ENCODE measurements around the gene GJA9.

The GJA9 gene

GRCh38 chr1:38831731-38832369, 49.5 kb downstream of the GJA9 start:
- no peak for DNase-seq (ENCODE audit: low read depth in 2 of 2)

- no peak for DNase-seq (ENCODE audit: low read depth in 2 of 2)
Measured at GRCh38 chr1:38829368-38829767, 52.0 kb downstream of the GJA9 start.

- DNase-seq (ENCODE audit: low read depth in 2 of 2): no peak
Measured at GRCh38 chr1:38827318-38827717, 54.1 kb downstream of the GJA9 start.

- DNase-seq (ENCODE audit: low read depth in 2 of 2): no peak
Measured at GRCh38 chr1:38826886-38827285, 54.5 kb downstream of the GJA9 start.

GRCh38 chr1:38826262-38826661, 55.1 kb downstream of the GJA9 start:
- no peak for DNase-seq (ENCODE audit: low read depth in 2 of 2)

Measured in stimulated activated CD8-positive, alpha-beta memory T cell treated with anti-CD3 and anti-CD28 coated beads, Interleukin-2, amount 100 ng/mL, for 1 hour (primary cell).